Mesothelial cell of epicardium (in vitro differentiated cells): ENCODE results near the gene FEZF1. TPM values are rescaled to one million over a fixed set of nuclear protein-coding genes. Genes with fewer than 3 reads are reported as not detected.

ENCODE experiments used
- DNase-seq, 2 experiments: peaks; one replicate each; pipeline ENCODE4 v3.0.0; 2021; ENCODE audit warnings: low spot score in 2 of 2; ENCODE audit not compliant: unreplicated experiment in 2 of 2
- H3K27ac Mint-ChIP-seq: 2 replicates; pipeline ENCODE4 v1.8.0; 2021; ENCODE audit warnings: mixed read lengths
- H3K27me3 Mint-ChIP-seq: 2 replicates; pipeline ENCODE4 v1.8.0; 2021; ENCODE audit warnings: low read depth, mixed read lengths
- H3K36me3 Mint-ChIP-seq: 2 replicates; pipeline ENCODE4 v1.8.0; 2021; ENCODE audit warnings: mixed read lengths
- H3K4me1 Mint-ChIP-seq: 2 replicates; pipeline ENCODE4 v1.8.0; 2021; ENCODE audit warnings: mixed read lengths
- H3K4me3 Mint-ChIP-seq: 2 replicates; pipeline ENCODE4 v1.8.0; 2021; ENCODE audit warnings: mild to moderate bottlenecking, moderate library complexity, mixed read lengths
- H3K9me3 Mint-ChIP-seq: 2 replicates; pipeline ENCODE4 v1.8.0; 2021; ENCODE audit warnings: mixed read lengths
- CTCF ChIP-seq: fragments of 200-600 bp; sonication (generic); IDR thresholded peaks from one replicate; pipeline ENCODE4 v1.5.0; 2021; ENCODE audit warnings: antibody characterized with exemption; ENCODE audit not compliant: unreplicated experiment
- total RNA-seq: library from RNA; stranded (reverse); gene quantifications from 3 replicates; pipeline ENCODE4 v1.2.1, GENCODE V29; 2021

Gene FEZF1
- total RNA-seq, 1 donor from 2014 or later = not detected

GRCh38 chr7:122305475-122306319 is 1.1 kb upstream of the FEZF1 start:
- TF ChIP-seq CTCF = no peak
- Mint-ChIP-seq H3K27me3 (peaks cover 99% of the 10 kb centered on the region), H3K9me3 (no peaks in the 10 kb centered on the region), H3K4me1 (peaks cover 22% of the 10 kb centered on the region), H3K36me3 (no peaks in the 10 kb centered on the region), H3K4me3 (peak overlapping the region; percentile 64), H3K27ac (peak overlapping the region; percentile 56)
- peak in 1 of 2 experiments; percentile 61 for DNase-seq

- Mint-ChIP-seq H3K27ac (no peak overlapping the region), H3K4me3 (peak overlapping the region; percentile 64), H3K36me3 (no peaks in the 10 kb centered on the region), H3K4me1 (peaks cover 25% of the 10 kb centered on the region), H3K9me3 (no peaks in the 10 kb centered on the region), H3K27me3 (peaks cover 98% of the 10 kb centered on the region)
- TF ChIP-seq CTCF = no peak
- no peak for DNase-seq
Observed at GRCh38 chr7:122304996-122305421, 459 bp upstream of the FEZF1 start.

GRCh38 chr7:122303531-122304318 is 825 bp downstream of the FEZF1 start:
- Mint-ChIP-seq H3K9me3 (no peaks in the 10 kb centered on the region), H3K27ac (no peak overlapping the region), H3K4me3 (no peak overlapping the region), H3K4me1 (peaks cover 28% of the 10 kb centered on the region), H3K27me3 (peaks cover 98% of the 10 kb centered on the region), H3K36me3 (no peaks in the 10 kb centered on the region)
- no peak for DNase-seq
- no peak for TF ChIP-seq CTCF

GRCh38 chr7:122302761-122303530 is 1.6 kb downstream of the FEZF1 start:
- no peak for TF ChIP-seq CTCF
- Mint-ChIP-seq H3K4me3 (no peak overlapping the region), H3K9me3 (no peaks in the 10 kb centered on the region), H3K27ac (no peak overlapping the region), H3K4me1 (peaks cover 28% of the 10 kb centered on the region), H3K36me3 (no peaks in the 10 kb centered on the region), H3K27me3 (peaks cover 99% of the 10 kb centered on the region)
- no peak for DNase-seq
